ENCODE data around the gene FREM3.
"Not testable (repeated sequence)": the region's sequence is repeated elsewhere in the genome, so short reads cannot be mapped to it uniquely, and the experiment has no call there.

GRCh38 chr4:143718748-143719147, 18.3 kb upstream of the FREM3 start:
- TF ChIP-seq CTCF (IDR thresholded peaks at IDR 0.05); ZFX (IDR thresholded peaks at IDR 0.05; ENCODE audit: borderline replicate concordance): not testable (repeated sequence)
